Neutrophil (primary cell): ENCODE measurements around the gene FAM180B.
"Not testable (repeated sequence)": the region's sequence is repeated elsewhere in the genome, so short reads cannot be mapped to it uniquely, and the experiment has no call there.

Experiments used
- H3K27ac ChIP-seq: fragments of 200-600 bp; sonication (generic); 2 replicates; pipeline ENCODE4 v1.5.1; 2016; ENCODE audit warnings: mild to moderate bottlenecking, moderate library complexity
- H3K27me3 ChIP-seq: fragments of 200-600 bp; sonication (generic); 2 replicates; pipeline ENCODE4 v1.6.0; 2016; ENCODE audit warnings: mild to moderate bottlenecking
- H3K36me3 ChIP-seq: fragments of 200-600 bp; sonication (generic); 2 replicates; pipeline ENCODE4 v1.5.1; 2017
- H3K4me1 ChIP-seq, 2 experiments: fragments of 200-600 bp in 1 of 2; sonication (generic) in 1 of 2; 1 replicate in 1 of 2; 2 replicates in 1 of 2; pipeline versions ENCODE4 v1.5.1 to v1.6.1; 2013 to 2016; ENCODE audit warnings: low read depth in 1 of 2, low read length in 1 of 2, mild to moderate bottlenecking in 1 of 2, moderate library complexity in 1 of 2; ENCODE audit not compliant: control insufficient read depth in 1 of 2, insufficient read depth in 1 of 2
- H3K4me3 ChIP-seq, 2 experiments: fragments of 200-600 bp in 1 of 2; sonication (generic) in 1 of 2; 1 replicate in 1 of 2; 2 replicates in 1 of 2; pipeline ENCODE4 v1.5.1; 2013 to 2016; ENCODE audit warnings: low read depth in 1 of 2, low read length in 1 of 2, mild to moderate bottlenecking in 1 of 2, moderate library complexity in 1 of 2
- H3K9me3 ChIP-seq: fragments of 200-600 bp; sonication (generic); 2 replicates; pipeline ENCODE4 v1.5.1; 2016
- TF ChIP-seq, protein P1 (sequence below): fragments of 200-600 bp; sonication (generic); IDR thresholded peaks from 2 replicates; pipeline ENCODE4 v1.5.1; 2016; ENCODE audit warnings: antibody characterized with exemption

Gene FAM180B

DNA sequence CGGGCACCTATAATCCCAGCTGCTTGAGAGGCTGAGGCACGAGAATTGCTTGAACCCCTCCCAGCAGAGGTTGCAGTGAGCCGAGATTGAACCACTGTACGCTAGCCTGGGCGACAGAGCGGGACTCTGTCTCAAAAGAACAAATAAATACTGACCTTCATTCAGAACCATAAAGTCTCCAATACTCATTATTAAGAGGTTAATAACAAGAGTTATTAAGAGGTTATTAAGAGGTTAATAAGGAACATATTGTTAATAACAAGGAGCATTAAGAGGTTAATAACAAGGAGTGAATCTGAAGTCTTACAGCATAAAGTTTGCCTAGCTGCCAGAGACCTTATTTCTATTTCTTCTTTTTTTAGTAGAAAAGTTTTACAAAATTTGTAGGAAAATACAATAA lies 41.2 kb upstream of the FAM180B start:
- TF ChIP-seq, protein P1, sequence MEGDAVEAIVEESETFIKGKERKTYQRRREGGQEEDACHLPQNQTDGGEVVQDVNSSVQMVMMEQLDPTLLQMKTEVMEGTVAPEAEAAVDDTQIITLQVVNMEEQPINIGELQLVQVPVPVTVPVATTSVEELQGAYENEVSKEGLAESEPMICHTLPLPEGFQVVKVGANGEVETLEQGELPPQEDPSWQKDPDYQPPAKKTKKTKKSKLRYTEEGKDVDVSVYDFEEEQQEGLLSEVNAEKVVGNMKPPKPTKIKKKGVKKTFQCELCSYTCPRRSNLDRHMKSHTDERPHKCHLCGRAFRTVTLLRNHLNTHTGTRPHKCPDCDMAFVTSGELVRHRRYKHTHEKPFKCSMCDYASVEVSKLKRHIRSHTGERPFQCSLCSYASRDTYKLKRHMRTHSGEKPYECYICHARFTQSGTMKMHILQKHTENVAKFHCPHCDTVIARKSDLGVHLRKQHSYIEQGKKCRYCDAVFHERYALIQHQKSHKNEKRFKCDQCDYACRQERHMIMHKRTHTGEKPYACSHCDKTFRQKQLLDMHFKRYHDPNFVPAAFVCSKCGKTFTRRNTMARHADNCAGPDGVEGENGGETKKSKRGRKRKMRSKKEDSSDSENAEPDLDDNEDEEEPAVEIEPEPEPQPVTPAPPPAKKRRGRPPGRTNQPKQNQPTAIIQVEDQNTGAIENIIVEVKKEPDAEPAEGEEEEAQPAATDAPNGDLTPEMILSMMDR, result no peak
- peaks cover 38 to 41% of the 10 kb centered on the region in 2 experiments for H3K4me1 ChIP-seq
- H3K9me3 ChIP-seq, result no peaks in the 10 kb centered on the region
- H3K27ac ChIP-seq, result no peak overlapping the region
- no peak overlapping the region for H3K4me3 ChIP-seq
- H3K36me3 ChIP-seq, result no peaks in the 10 kb centered on the region
- no peaks in the 10 kb centered on the region for H3K27me3 ChIP-seq

DNA sequence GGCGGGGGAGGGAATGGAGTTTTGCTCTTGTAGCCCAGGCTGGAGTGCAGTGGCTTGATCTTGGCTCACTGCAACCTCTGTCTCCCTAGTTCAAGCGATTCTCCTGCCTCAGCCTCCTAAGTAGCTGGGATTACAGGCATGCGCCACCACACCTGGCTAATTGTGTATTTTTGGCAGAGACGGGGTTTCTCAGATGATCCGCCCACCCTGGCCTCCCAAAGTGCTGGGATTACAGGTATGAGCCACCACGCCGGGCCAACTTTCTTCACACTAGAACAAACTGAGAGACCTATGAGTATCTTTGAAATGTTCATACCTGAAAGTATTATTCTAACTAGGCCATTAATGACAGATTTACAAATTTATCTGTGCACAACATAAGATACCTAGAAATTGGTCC lies 40.2 kb upstream of the FAM180B start:
- H3K4me1 ChIP-seq, result peaks cover 46 to 47% of the 10 kb centered on the region in 2 experiments
- H3K4me3 ChIP-seq, H3K36me3 ChIP-seq, H3K9me3 ChIP-seq, H3K27me3 ChIP-seq: not testable (repeated sequence)
- peak overlapping the region; percentile 9 for H3K27ac ChIP-seq

DNA sequence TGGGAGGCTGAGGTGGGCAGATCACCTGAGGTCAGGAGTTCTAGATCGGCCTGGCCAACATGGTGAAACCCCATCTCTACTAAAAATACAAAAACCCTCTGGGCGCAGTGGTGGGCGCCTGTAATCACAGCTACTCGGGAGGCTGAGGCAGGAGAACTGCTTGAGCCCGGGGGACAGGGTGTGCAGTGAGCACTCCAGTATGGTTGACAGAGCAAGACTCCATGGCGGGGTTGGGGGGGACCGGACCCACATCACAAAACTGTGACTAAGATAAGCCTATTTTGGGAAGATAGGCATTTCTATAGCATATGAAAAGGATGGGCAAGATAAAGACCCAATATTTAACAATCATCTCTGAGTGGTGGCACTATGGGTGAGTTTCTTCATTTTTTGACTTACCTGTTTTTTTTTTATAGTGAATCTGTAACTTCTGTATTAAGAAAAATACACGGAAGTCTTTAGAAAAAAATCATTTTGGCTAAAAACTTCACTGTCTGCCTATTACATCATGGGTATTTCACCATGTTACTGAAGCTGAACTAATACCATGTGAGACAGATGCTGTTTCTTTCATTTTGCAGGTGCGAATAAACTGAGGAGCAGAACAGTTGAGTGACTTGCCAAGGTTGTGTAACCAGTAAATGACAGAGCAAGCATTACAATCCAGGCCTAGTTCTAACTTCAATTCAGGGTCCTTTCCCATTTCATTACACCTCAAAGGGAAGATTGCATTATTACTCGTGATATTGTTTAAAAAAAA lies 36.0 kb upstream of the FAM180B start:
- peak overlapping the region; percentile 26 to 98 for H3K4me3 ChIP-seq
- H3K9me3 ChIP-seq, result no peaks in the 10 kb centered on the region
- H3K36me3 ChIP-seq, result no peaks in the 10 kb centered on the region
- TF ChIP-seq, protein P1, result no peak
- peaks cover 58 to 65% of the 10 kb centered on the region in 2 experiments for H3K4me1 ChIP-seq
- H3K27ac ChIP-seq, result peak overlapping the region; percentile 93
- no peaks in the 10 kb centered on the region for H3K27me3 ChIP-seq

DNA sequence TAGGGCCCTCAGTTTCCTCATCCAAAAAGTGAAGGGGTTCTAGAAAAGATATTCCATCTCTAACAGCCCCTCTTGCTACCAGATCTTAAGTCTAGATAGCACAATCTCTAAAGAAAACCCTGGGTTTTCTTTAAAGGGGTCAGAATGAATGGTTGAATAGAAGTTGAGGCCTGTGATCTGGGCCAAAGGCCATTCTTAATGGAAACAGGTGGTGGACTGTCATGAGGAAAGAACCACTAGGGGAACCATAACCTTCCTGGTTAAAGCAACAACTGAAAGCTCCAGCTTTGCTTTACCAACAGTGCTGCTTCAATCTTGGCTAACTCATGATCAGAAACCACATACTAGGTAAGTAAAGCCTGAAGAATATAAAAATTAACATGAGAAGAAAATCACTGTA lies 35.4 kb upstream of the FAM180B start:
- no peaks in the 10 kb centered on the region for H3K9me3 ChIP-seq
- peak overlapping the region; percentile 26 to 98 for H3K4me3 ChIP-seq
- H3K27me3 ChIP-seq, result no peaks in the 10 kb centered on the region
- peaks cover 58 to 65% of the 10 kb centered on the region in 2 experiments for H3K4me1 ChIP-seq
- TF ChIP-seq, protein P1, result no peak
- no peaks in the 10 kb centered on the region for H3K36me3 ChIP-seq
- peak overlapping the region; percentile 93 for H3K27ac ChIP-seq

DNA sequence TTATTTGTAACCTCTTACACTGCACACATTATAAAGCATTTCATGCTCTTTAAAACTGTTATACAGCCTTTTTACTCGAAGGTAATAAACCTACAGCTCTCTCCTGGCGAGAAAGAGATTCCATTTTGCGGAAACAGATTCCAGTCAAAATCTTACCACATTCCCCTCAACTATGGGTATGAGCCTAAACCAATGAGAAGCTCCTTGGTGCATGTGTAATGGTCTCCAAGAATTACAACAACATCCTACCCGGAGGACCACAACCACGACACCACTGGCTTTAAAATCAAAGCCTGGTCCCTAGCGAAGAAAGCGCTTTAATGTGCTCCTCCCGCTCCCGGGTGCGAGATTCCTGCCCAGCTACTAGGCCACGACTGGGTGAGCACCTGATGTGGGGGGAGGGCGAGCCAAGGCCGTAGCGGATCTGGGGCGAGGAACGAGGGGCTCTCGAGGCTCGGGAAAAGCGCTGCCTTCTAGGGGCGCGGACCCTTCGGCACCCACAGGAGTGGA lies 34.4 kb upstream of the FAM180B start:
- peak overlapping the region; percentile 93 for H3K27ac ChIP-seq
- no peaks in the 10 kb centered on the region for H3K27me3 ChIP-seq
- TF ChIP-seq, protein P1, result no peak
- no peaks in the 10 kb centered on the region for H3K9me3 ChIP-seq
- H3K36me3 ChIP-seq, result no peaks in the 10 kb centered on the region
- peaks cover 56 to 58% of the 10 kb centered on the region in 2 experiments for H3K4me1 ChIP-seq
- peak overlapping the region; percentile 92 to 98 for H3K4me3 ChIP-seq
